HG02943 (cell line): ENCODE measurements around the gene GRIN3B.

Source experiments
- ATAC-seq: cut with Tn5 transposase; IDR thresholded peaks from one replicate; pipeline ENCODE4 v1.9.1; 2021; ENCODE audit warnings: mild to moderate bottlenecking, low read depth, moderate library complexity; ENCODE audit not compliant: unreplicated experiment

The GRIN3B gene

DNA sequence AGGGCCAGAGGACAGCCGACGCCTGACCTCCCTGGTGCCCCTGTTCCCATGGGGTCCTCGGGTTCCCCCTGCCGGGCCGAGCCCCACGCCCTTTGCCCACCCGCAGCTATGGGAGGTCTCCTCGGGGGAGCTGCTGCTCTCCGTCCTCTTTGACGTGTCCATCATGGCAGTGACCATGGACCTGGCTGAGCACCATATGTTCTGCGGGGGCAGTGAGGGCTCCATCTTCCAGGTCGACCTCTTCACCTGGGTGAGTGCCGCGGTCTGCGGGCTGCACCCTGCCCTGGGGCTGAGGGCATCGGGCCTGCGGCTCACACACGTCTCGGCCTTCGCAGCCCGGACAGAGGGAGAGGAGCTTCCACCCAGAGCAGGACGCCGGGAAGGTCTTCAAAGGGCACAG, 9.5 kb upstream of the GRIN3B start:
- no peak for ATAC-seq

DNA sequence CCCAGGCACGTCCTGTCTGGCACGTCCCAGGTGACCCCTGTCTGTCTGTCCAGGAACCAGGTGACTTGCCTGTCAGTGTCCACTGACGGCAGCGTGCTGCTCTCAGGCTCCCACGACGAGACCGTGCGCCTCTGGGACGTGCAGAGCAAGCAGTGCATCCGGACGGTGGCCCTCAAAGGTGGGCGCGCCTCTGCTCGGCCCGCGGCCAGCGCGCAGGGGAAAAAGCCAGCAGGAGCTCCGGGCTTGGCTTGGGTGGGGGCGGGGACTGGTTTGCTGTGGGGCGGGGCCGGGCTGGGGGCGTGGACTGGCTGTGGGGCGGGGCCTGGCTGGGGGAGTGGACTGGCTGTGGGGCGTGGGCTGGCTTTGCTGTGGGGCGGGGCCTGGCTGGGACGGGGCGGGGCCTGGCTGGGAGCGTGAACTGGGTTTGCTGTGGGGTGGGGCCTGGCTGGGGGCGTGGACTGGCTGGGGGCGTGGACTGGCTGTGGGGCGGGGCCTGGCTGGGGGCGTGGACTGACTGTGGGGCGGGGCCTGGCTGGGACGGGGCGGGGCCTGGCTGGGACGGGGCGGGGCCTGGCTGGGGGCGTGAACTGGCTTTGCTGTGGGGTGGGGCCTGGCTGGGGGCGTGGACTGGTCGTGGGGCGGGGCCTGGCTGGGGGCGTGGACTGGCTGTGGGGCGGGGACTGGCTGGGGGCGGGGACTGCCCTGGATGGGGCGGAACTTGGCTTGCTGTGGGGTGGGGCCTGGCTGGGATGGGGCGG, 8.9 kb upstream of the GRIN3B start:
- ATAC-seq: no peak

DNA sequence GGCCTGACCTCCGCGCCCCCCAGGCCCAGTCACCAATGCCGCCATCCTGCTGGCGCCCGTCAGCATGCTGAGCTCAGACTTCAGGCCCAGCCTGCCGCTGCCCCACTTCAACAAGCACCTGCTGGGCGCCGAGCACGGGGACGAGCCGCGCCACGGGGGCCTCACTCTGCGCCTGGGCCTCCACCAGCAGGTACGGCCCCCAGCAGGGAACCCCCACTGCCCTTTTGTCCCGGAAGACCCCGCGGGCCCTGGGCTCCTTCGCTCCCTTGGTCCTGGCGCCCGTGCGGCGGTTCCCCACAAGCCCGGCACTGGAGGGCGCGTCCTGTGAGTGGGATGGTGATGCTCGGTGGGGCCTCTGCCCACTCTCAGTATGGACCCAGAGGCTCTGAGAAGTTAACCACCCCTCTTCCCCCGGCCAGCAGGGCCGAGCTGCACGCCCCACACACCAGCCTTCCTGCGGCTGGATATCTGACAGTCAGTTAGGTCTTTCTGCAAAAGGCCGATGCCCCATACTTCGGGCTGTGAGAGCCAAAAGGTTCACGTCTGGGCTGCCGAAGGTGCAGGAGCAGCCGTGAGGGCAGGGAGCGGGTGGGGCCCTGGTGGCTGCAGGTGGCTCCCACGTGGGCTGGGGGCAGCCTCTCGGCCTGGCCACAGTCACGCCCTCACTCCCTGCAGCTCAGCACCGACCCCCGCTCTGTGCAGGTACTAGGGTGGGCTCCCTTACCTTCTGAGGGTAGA, 8.1 kb upstream of the GRIN3B start:
- ATAC-seq: no peak

DNA sequence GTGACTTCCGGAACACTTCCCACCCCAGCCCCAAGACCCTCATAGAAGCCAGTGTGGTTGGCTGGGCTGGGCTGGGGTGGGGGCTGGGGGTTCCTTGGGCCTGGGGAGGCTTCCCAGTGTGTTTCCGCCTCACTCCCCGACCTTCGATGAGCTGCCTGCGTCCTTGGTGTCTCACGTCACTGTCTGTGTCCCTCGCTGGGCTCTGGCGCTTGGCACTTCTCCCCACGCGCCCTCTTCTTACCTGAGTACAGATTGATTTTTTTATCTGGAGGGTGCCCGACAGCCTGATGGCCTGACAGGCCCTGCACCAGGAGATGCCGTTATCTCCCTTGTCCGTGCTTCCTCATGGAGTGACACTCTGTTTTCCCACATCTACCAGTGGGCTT, 7.6 kb upstream of the GRIN3B start:
- no peak for ATAC-seq

DNA sequence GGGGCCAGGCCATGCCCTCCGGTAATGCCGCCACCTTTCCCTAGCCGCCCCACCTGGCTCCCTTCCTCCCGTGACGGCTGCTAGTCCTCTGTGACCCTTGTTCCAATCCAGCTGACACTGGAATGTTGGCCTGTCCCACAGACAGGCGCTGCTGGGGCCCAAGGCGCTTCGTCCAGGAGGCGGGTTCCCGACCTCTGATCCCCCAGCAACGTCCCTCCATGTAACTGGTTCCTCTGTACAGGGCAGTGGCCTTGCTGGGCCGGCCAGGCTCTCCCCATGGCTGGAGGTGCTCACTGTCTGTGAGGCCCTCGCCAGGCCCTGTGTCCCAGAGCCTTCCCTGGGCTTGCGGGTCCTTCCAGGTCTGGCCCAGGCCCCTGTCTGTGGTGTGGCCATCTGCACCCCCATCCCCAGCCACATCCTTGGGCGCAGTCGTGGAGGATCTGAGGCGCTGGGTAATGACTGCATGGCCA, 6.8 kb upstream of the GRIN3B start:
- ATAC-seq: no peak

DNA sequence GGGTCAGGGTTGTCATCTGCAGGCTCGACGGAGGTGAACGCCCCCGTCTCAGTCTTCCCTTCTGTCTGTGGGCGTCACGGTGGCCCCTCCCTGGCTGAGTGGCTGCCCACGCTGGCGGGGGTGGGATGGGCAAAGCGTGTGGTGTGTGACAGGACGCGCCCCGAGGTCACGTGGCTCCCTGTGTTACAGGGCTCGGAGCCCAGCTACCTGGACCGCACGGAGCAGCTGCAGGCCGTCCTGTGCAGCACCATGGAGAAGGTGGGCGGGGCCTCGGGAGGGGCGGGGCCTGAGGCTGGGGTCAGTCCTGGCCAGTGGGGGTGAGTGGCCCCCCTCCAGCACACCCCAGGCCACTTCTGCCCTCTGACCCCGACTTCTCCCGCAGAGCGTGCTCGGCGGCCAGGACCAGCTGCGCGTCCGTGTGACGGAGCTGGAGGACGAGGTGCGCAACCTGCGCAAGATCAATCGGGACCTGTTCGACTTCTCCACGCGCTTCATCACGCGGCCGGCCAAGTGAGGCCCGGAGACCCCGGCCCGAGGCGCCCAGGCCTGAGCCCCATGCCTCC, 6.3 kb upstream of the GRIN3B start:
- ATAC-seq: no peak

DNA sequence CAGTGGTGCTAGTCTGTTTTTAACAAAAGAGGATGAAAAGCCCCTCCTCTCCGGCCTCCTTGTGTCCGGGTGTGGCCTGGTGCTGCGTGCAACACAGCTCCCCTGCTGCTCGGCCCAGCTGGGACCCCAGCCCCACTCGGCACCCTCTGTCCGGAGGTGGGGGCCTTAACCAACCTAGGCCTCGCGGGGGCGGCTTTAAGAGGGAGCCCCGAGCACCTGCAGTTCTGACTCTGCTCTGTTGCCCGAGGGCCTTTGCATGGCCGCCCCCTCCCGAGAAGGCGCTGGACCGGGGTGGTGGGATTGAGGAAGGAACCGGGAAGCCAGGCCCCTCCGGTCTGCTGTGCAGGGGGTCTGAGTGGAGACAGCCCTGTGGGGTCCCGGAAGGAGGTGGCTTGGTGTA, 5.7 kb upstream of the GRIN3B start:
- ATAC-seq: no peak

DNA sequence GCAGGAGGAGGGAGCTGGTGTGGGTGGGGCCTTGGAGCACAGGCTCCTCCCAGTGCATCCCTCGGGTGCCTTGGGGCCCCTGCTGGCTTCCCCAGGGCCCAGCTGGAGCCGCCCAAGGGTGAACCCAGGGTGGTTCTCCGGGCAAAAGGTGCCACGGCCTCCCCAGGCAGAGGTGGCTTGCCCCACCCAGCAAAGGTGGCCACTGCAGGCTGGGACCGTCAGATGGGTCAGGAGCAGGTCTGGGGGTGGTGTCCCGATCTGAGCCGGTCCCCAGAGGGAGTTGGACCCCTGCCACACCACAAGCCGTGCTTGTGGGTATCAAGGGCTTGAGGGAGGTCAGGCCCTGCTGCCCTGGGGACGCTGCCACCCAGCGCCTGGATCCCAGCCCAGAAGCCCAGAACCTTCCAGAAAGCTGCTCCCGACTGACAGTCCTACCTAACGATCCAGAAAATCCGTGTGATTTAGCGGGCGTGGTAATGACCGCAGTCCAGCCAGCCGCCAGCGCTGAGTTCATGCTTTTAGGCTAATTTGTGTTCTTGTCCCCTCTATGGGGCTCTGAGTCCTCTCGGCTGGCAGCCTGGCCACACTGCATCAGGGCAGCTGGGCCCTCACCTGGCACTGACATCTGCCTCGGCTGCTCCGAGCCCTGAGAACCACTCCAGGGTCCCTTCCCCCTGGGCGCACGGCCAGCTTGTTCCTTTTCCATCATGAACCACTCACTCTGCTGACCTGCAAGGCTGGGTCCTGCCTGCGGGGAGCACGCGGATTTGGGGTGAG, 5.0 kb upstream of the GRIN3B start:
- ATAC-seq: no peak

DNA sequence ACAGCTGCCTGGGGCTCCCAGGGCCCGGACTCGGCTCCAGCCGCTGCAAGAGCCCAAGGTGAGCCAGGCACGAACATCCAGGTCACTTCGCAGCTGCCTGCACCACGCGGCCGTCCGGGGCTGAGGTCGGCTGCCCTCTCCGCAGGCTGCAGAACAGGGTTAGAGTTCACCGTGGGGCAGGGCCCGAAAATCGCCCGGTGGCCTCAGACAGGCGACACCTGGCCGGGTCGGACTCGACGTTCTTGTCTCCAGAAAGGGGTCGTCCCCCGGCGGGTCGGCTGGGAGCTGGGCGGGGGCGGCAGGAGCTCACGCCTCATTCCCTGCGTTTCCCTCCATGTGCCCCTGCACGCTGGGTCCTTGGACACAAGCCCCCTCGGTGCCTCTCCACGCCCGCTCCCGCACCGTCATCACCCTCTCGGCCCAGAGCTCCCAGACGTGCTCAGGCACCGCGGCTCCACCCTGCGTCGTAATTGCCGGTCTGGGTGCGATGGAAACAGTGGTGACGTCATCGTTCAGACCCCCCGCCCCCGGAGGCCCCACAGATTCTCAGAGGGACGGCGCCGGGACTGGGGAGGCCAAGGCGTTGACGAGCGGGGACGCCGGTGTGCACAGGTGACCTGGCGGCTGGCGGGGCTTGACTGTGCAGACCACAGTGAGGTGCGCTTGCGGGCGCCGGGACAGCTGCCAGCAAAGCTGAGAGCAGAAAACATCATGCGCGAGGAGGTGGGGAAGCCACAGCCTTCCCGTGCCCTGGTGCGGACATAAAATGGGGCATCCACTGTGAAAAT, 4.0 kb upstream of the GRIN3B start:
- ATAC-seq: no peak

DNA sequence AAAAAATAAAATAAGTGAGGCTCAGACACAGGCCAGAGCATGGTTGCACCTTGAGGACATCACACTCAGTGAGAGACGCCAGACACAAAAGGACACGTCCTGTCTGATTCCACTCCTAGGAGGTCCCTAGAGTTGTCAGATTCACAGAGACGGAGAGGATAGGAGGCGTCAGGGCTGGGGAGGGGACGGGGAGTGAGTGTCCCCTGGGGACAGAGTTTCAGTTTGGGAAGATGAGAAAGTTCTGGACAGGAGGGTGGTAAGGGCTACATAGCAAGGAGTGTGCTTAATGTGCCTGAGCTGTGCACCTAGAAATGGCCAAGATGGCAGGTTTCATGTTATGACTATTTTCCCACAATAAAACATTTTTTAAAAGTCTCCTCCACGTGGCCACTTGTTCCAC, 2.2 kb upstream of the GRIN3B start:
- no peak for ATAC-seq

DNA sequence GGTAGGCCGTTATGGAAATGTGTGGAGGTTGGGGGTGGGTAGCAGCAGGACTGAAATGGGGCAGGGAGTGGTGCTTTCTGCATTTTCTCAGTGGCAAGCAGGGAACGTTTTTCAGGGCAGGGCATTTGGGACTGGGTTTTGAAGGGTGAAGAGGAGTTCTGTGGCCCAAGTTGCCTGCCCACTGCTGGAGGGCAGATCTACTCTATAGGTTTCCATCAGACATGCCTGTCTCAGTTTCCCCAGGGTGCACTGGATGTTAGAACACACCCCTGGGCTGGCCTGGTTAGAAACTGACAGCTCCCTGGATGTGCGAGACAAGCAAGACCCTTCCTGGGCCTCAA, 870 bp upstream of the GRIN3B start:
- no peak for ATAC-seq

DNA sequence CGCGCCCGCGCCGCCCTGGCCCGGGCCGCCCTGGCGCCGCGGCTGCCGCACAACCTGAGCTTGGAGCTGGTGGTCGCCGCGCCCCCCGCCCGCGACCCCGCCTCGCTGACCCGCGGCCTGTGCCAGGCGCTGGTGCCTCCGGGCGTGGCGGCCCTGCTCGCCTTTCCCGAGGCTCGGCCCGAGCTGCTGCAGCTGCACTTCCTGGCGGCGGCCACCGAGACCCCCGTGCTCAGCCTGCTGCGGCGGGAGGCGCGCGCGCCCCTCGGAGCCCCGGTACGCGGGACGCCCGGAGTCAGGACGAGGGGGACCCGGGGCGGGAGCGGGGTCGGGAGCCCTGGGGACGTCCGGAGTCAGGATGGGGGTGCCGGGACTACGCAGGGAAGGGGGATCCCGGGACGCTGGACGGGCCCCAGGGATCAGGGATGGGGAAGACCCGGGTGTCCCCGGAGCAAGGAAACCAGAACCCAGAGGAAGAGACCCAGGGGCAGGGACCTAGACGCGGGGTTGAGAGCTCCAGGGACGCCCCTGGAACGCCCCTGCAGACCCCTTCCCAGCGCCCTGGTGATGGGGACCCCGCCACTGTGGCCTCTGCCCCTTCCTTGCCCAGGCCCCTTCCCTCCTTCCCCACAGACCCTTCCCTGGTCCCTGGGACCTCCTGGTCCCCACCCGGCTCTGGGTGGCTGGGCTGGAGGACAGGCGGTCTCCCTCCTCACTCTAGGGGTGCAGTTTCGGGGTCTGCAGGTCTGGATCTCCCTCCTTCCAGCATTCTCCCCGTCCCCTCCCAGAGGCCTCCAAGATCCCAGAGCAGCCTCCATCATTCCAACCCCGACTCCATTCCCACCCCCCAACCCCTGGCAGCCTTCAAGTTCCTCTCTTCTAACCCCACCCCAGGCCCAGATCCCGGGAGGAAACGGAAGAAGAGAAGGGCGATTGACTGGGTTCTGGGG, 645 bp downstream of the GRIN3B start:
- no peak for ATAC-seq

DNA sequence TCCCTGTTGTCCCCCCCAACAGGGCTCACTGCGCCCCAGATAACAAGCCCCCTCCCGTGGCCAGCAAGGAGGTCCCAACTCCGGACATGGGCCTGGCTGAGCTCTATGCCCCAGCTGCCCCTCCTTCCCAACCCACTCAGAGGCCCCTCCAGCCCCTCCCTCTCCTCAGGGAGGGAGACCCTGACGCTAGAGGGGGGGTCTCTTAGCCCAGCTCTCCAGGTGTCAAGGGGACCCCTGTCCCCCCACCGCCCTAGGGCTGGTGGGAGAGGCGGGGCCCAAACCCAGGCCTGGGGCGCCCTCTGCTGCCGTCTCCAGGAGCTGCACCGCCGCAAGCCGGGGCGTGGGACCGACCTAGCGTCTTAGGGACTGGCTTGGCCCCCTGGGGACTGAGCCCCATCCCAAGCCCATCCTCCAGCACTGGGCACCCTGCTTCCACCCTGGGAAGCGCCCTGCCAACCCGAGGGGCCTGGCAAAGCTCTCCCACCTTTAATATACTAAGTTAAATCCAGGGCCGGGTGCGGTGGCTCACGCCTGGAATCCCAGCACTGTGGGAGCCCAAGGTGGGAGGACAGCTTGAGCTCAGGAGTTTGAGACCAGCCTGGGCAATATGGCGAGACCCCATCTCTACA, 1.4 kb downstream of the GRIN3B start:
- no peak for ATAC-seq

DNA sequence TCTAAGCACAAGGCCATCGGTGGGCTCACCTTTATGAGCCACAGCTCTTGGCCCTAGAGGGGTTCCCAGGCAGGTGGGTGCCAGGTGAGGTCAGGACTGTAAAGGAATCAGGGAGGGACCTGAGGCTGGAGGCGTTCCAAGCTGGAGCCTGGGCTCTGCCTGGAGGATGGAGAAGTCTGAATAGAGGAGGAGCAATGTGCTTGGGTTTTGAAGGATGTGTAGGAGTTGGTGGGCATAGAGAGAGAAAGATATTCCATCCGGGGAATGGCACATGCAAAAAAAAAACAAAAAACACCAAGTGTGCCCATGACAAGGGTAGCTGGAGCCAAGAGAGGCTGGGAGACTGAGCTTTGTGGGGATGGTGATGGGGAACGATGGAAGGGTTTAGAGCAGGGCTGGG, 2.4 kb downstream of the GRIN3B start:
- ATAC-seq: no peak

DNA sequence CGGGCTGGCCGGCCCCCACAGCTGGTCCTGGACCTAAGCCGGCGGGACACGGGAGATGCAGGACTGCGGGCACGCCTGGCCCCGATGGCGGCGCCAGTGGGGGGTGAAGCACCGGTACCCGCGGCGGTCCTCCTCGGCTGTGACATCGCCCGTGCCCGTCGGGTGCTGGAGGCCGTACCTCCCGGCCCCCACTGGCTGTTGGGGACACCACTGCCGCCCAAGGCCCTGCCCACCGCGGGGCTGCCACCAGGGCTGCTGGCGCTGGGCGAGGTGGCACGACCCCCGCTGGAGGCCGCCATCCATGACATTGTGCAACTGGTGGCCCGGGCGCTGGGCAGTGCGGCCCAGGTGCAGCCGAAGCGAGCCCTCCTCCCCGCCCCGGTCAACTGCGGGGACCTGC, 3.1 kb downstream of the GRIN3B start:
- no peak for ATAC-seq

DNA sequence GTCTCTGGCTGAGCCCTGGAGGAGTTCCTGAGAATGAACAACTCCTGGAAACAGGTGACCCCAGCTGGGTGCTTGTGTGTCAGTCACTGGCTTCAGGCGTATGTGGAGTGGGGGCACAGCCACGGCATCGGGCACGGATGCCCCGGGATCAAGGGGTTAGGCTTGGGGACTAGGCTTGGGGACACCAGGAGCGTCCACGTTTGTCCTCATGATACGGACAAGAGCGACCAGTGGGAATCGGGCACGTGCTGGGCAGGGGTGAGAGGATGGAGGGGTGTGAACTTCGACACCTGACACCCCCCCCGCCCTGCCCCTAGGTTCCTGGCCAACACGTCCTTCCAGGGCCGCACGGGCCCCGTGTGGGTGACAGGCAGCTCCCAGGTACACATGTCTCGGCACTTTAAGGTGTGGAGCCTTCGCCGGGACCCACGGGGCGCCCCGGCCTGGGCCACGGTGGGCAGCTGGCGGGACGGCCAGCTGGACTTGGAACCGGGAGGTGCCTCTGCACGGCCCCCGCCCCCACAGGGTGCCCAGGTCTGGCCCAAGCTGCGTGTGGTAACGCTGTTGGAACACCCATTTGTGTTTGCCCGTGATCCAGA, 4.1 kb downstream of the GRIN3B start:
- ATAC-seq: no peak

DNA sequence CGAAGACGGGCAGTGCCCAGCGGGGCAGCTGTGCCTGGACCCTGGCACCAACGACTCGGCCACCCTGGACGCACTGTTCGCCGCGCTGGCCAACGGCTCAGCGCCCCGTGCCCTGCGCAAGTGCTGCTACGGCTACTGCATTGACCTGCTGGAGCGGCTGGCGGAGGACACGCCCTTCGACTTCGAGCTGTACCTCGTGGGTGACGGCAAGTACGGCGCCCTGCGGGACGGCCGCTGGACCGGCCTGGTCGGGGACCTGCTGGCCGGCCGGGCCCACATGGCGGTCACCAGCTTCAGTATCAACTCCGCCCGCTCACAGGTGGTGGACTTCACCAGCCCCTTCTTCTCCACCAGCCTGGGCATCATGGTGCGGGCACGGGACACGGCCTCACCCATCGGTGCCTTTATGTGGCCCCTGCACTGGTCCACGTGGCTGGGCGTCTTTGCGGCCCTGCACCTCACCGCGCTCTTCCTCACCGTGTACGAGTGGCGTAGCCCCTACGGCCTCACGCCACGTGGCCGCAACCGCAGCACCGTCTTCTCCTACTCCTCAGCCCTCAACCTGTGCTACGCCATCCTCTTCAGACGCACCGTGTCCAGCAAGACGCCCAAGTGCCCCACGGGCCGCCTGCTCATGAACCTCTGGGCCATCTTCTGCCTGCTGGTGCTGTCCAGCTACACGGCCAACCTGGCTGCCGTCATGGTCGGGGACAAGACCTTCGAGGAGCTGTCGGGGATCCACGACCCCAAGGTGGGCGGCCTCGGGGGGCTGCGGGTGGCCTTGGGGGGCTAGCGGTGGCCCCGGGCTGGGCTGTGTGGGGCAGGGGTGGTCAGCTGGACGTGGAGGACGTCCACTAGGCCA, 4.8 kb downstream of the GRIN3B start:
- no peak for ATAC-seq
